SK-N-SH (cell line): ENCODE results near the gene FRMD5. TPM values are rescaled to one million over a fixed set of nuclear protein-coding genes. Genes with fewer than 3 reads are reported as not detected.

Source experiments
- CTCF ChIA-PET: fragments of 300-600, 350-600 bp; formaldehyde crosslinking; extraction: SDS; loops from one replicate; lab custom pipeline; 2021; lab: Yijun Ruan, JAX
- POLR2A ChIA-PET: fragments of 350-600 bp; sonication (Branson Sonifier 250); formaldehyde crosslinking; extraction: SDS; loops from one replicate; lab custom pipeline; 2020; ENCODE audit warnings: antibody characterized with exemption, inconsistent platforms; lab: Yijun Ruan, JAX
- DNase-seq: peaks from one replicate; pipeline ENCODE4 v3.0.0; 2012
- H2AFZ ChIP-seq: fragments of 200-600 bp; sonication (generic); 2 replicates; pipeline ENCODE4 v1.8.1; 2016; ENCODE audit warnings: antibody characterized with exemption, mild to moderate bottlenecking, low read depth
- H3F3A ChIP-seq: fragments of 200-600 bp; sonication (generic); replicated peaks from 2 replicates; pipeline ENCODE3; 2016; ENCODE audit warnings: antibody characterized with exemption, mild to moderate bottlenecking; ENCODE audit not compliant: insufficient read depth
- H3K27ac ChIP-seq, 2 experiments: fragments of 200-500 bp in 1 of 2; fragments of 200-600 bp in 1 of 2; sonication (Bioruptor generic) in 1 of 2; sonication (generic), shearing (Covaris generic) in 1 of 2; 2 replicates each; pipeline versions ENCODE4 v1.5.1 to v1.6.1; 2014 to 2016; ENCODE audit warnings: low read depth in 2 of 2, inconsistent platforms in 1 of 2, low read length in 1 of 2, mild to moderate bottlenecking in 1 of 2, mixed read lengths in 1 of 2
- H3K27me3 ChIP-seq: fragments of 200-600 bp; sonication (generic), shearing (Covaris generic); 2 replicates; pipeline ENCODE4 v1.6.1; 2016; ENCODE audit warnings: mixed run types; ENCODE audit not compliant: insufficient read depth
- H3K36me3 ChIP-seq, 2 experiments: fragments of 200-500 bp in 1 of 2; fragments of 200-600 bp in 1 of 2; sonication (Bioruptor generic) in 1 of 2; sonication (generic) in 1 of 2; replicated peaks in 1 of 2; 2 replicates each; pipeline versions ENCODE3 to v1.5.1; 2014 to 2016; ENCODE audit warnings: low read length in 1 of 2, mild to moderate bottlenecking in 1 of 2; ENCODE audit not compliant: insufficient read depth in 2 of 2, control insufficient read depth in 1 of 2
- H3K4me1 ChIP-seq, 2 experiments: fragments of 200-500 bp in 1 of 2; fragments of 200-600 bp in 1 of 2; sonication (Bioruptor generic) in 1 of 2; sonication (generic), shearing (Covaris generic) in 1 of 2; 2 replicates each; pipeline versions ENCODE4 v1.5.1 to v1.6.1; 2014 to 2016; ENCODE audit warnings: low read depth in 1 of 2, low read length in 1 of 2, mixed run types in 1 of 2; ENCODE audit not compliant: insufficient read depth in 2 of 2, control insufficient read depth in 1 of 2
- H3K4me2 ChIP-seq: fragments of 200-600 bp; sonication (generic), shearing (Covaris generic); 2 replicates; pipeline ENCODE4 v1.6.1; 2017; ENCODE audit warnings: mixed run types
- H3K4me3 ChIP-seq, 2 experiments: fragments of 200-500 bp in 1 of 2; fragments of 200-600 bp in 1 of 2; sonication (Bioruptor generic) in 1 of 2; sonication (generic), shearing (Covaris generic) in 1 of 2; 2 replicates each; pipeline versions ENCODE4 v1.5.1 to v1.8.1; 2014 to 2016; ENCODE audit warnings: low read depth in 2 of 2, inconsistent platforms in 1 of 2, low read length in 1 of 2, mild to moderate bottlenecking in 1 of 2, mixed read lengths in 1 of 2, moderate library complexity in 1 of 2
- H3K79me2 ChIP-seq: fragments of 200-600 bp; sonication (generic); 2 replicates; pipeline ENCODE4 v1.8.1; 2017; ENCODE audit warnings: mild to moderate bottlenecking; ENCODE audit not compliant: insufficient read depth
- H3K9ac ChIP-seq: fragments of 200-600 bp; sonication (generic); 2 replicates; pipeline ENCODE4 v1.6.1; 2017; ENCODE audit warnings: mixed run types
- H3K9me2 ChIP-seq: fragments of 200-600 bp; sonication (generic); 2 replicates; pipeline ENCODE4 v1.6.1; 2017; ENCODE audit warnings: mixed run types
- H3K9me3 ChIP-seq: fragments of 200-600 bp; sonication (generic); 2 replicates; pipeline ENCODE4 v1.6.1; 2017; ENCODE audit warnings: mixed run types, mild to moderate bottlenecking, moderate library complexity
- H4K20me1 ChIP-seq: fragments of 200-600 bp; sonication (generic); 2 replicates; pipeline ENCODE4 v1.6.1; 2017; ENCODE audit warnings: mild to moderate bottlenecking, mixed run types; ENCODE audit not compliant: insufficient read depth
- EP300 ChIP-seq, 2 experiments: IDR thresholded peaks; 2 replicates each; pipeline versions ENCODE4 v1.4.0 to v1.6.1; 2012; ENCODE audit warnings: borderline replicate concordance in 1 of 2, low read depth in 1 of 2, low read length in 1 of 2
- EZH2phosphoT487 ChIP-seq: fragments of 200-600 bp; sonication (generic); IDR thresholded peaks from 2 replicates; pipeline ENCODE4 v1.6.1; 2017; ENCODE audit warnings: low read depth, mixed run types, mild to moderate bottlenecking, antibody characterized with exemption, moderate library complexity, borderline replicate concordance
- FOSL2 ChIP-seq: IDR thresholded peaks from 2 replicates; pipeline ENCODE4 v1.4.0; 2012; ENCODE audit warnings: low read depth, mild to moderate bottlenecking, moderate library complexity, borderline replicate concordance
- FOXM1 ChIP-seq: IDR thresholded peaks from 2 replicates; pipeline ENCODE4 v1.4.0; 2012; ENCODE audit warnings: low read depth, mild to moderate bottlenecking
- JUND ChIP-seq: IDR thresholded peaks from 2 replicates; pipeline ENCODE4 v1.4.0; 2012
- MEF2A ChIP-seq: IDR thresholded peaks from 2 replicates; pipeline ENCODE4 v1.4.0; 2012; ENCODE audit warnings: low read depth, borderline replicate concordance
- NFIC ChIP-seq: IDR thresholded peaks from 2 replicates; pipeline ENCODE4 v1.4.0; 2012; ENCODE audit warnings: borderline replicate concordance
- RAD21 ChIP-seq: IDR thresholded peaks from 2 replicates; pipeline ENCODE4 v1.6.1; 2012; ENCODE audit warnings: mild to moderate bottlenecking, low read length
- RXRA ChIP-seq: IDR thresholded peaks from 2 replicates; pipeline ENCODE4 v1.4.0; 2012; ENCODE audit warnings: low read depth, mild to moderate bottlenecking, borderline replicate concordance
- SIN3A ChIP-seq: IDR thresholded peaks from 2 replicates; pipeline ENCODE4 v1.6.1; 2012; ENCODE audit warnings: low read depth, mild to moderate bottlenecking, low read length, moderate library complexity, borderline replicate concordance
- USF2 ChIP-seq: fragments of 150-350 bp; IDR thresholded peaks from 2 replicates; pipeline ENCODE4 v1.6.1; 2017; ENCODE audit warnings: antibody characterized with exemption, low read length, low read depth, borderline replicate concordance
- ZBTB33 ChIP-seq: IDR thresholded peaks from 2 replicates; pipeline ENCODE4 v1.4.0; 2012; ENCODE audit warnings: low read depth, borderline replicate concordance
- WGBS: methylation state at CpG from one replicate; pipeline ENCODE4 v1.1.6; 2017; ENCODE audit warnings: low lambda C conversion rate; 5-methylcytosine and 5-hydroxymethylcytosine counted together
- polyA plus RNA-seq, 3 experiments: library from polyadenylated mRNA; depleted of rRNA; stranded (reverse); fragments of >200 nt; gene quantifications; 2 replicates each; pipeline ENCODE4 v1.2.3, GENCODE V29; 2012

Gene FRMD5
- polyA plus RNA-seq, 1 of the 3 experiments (the other 2 are of a cell fraction) = 24.8 TPM

GRCh38 chr15:44193651-44194322, 1.3 kb downstream of the FRMD5 start (continued):
- TF ChIP-seq RAD21 = no peak
- TF ChIP-seq FOSL2 = no peak
- no peak for TF ChIP-seq NFIC

- POLR2A ChIA-PET = no interaction called here
- H3K9ac ChIP-seq = no peak overlapping the region
- CTCF ChIA-PET = interaction anchor here (1.5 kb wide), 1 partner anchor 285 kb away, joined by 3 read pairs; no protein-coding TSS in a partner anchor
Measured at GRCh38 chr15:44188795-44189194, 6.3 kb downstream of the FRMD5 start.

More at GRCh38 chr15:44188795-44189194, 6.3 kb downstream of the FRMD5 start:
- Histone ChIP-seq H3K27ac (no peak overlapping the region), H3K4me3 (no peak overlapping the region), H3F3A (peaks cover 9% of the 10 kb centered on the region), H3K9me2 (no peaks in the 10 kb centered on the region), H3K27me3 (no peaks in the 10 kb centered on the region), H3K4me1 (peaks cover 0 to 3% of the 10 kb centered on the region in 2 experiments; a peak in 2 of 4 replicates), H3K79me2 (peaks cover 99% of the 10 kb centered on the region), H3K9me3 (no peaks in the 10 kb centered on the region), H3K36me3 (no peaks in the 10 kb centered on the region), H4K20me1 (peaks cover 24% of the 10 kb centered on the region; the same call in 1 of the 2 replicates), H3K4me2 (no peak overlapping the region), H2AFZ (no peak overlapping the region)
- TF ChIP-seq EP300 (IDR thresholded peaks at IDR 0.05; ENCODE audit: borderline replicate concordance in 1 of 2, low read depth in 1 of 2, low read length in 1 of 2) = no peak
- no peak for TF ChIP-seq FOXM1
- TF ChIP-seq SIN3A = no peak
- TF ChIP-seq USF2 = no peak
- no peak for TF ChIP-seq EZH2phosphoT487
- TF ChIP-seq FOSL2 = no peak
- no peak for TF ChIP-seq MEF2A
- no peak for TF ChIP-seq ZBTB33
- no peak for TF ChIP-seq RXRA
- TF ChIP-seq JUND = no peak
- no peak for DNase-seq
- 95% methylated on average over 4 of the region's 4 CpGs for WGBS
